IMR-90 (cell line): Measurements from ENCODE around the gene HYCC2. TPM values are rescaled to one million over a fixed set of nuclear protein-coding genes. Genes with fewer than 3 reads are reported as not detected.

Experiments used
- ATAC-seq: fragments of 200-7000 bp; cut with Tn5 transposase; 2 replicates; pipeline ENCODE4 v1.9.1; 2020; ENCODE audit warnings: low read depth, mild to moderate bottlenecking, moderate library complexity
- BruUV-seq: library from RNA; stranded (reverse); fragments of 400-500 nt; replicated peaks from 2 replicates; lab custom pipeline; 2021; lab: Mats Ljungman, UMichigan
- CTCF ChIA-PET: fragments of 300-600 bp; formaldehyde crosslinking; extraction: SDS; loops from one replicate; lab custom pipeline; 2021; ENCODE audit warnings: antibody characterized with exemption; lab: Yijun Ruan, JAX
- POLR2A ChIA-PET: fragments of 300-600 bp; sonication (Branson Sonifier 250); formaldehyde crosslinking; loops from one replicate; lab custom pipeline; 2022; ENCODE audit warnings: antibody characterized with exemption; ENCODE audit not compliant: unreplicated experiment; lab: Charles Lee
- DNase-seq: peaks from one replicate; pipeline ENCODE4 v3.0.0; 2013
- H2AFZ ChIP-seq: replicated peaks from 2 replicates; pipeline ENCODE3; 2013; ENCODE audit warnings: low read length, mild to moderate bottlenecking; ENCODE audit not compliant: poor library complexity
- H2AK5ac ChIP-seq: 2 replicates; pipeline ENCODE4 v1.6.1; 2013; ENCODE audit warnings: low read depth, low read length, inconsistent platforms
- H2AK9ac ChIP-seq: replicated peaks from 2 replicates; pipeline ENCODE3; 2013; ENCODE audit warnings: mild to moderate bottlenecking, low read depth, low read length, moderate library complexity; ENCODE audit not compliant: poor library complexity
- H2BK120ac ChIP-seq: 2 replicates; pipeline ENCODE4 v1.6.1; 2013; ENCODE audit warnings: low read depth, low read length, inconsistent platforms
- H2BK15ac ChIP-seq: 3 replicates; pipeline ENCODE4 v1.6.1; 2013; ENCODE audit warnings: low read depth, low read length, inconsistent platforms
- H2BK20ac ChIP-seq: 2 replicates; pipeline ENCODE4 v1.6.1; 2013; ENCODE audit warnings: low read depth, mild to moderate bottlenecking, inconsistent platforms, low read length, moderate library complexity
- H2BK5ac ChIP-seq: 2 replicates; pipeline ENCODE4 v1.6.1; 2013; ENCODE audit warnings: mild to moderate bottlenecking, low read depth, low read length, inconsistent platforms; ENCODE audit not compliant: poor library complexity, severe bottlenecking
- H3K14ac ChIP-seq: replicated peaks from 2 replicates; pipeline ENCODE4 v1.6.1; 2013; ENCODE audit warnings: low read depth, low read length, inconsistent platforms
- H3K18ac ChIP-seq: 2 replicates; pipeline ENCODE4 v1.6.1; 2013; ENCODE audit warnings: low read depth, low read length, control low read depth
- H3K23ac ChIP-seq: 2 replicates; pipeline ENCODE4 v1.6.1; 2013; ENCODE audit warnings: low read depth, low read length, inconsistent platforms
- H3K27ac ChIP-seq: 2 replicates; pipeline ENCODE4 v1.5.1; 2013; ENCODE audit warnings: mild to moderate bottlenecking, control low read depth, low read length; ENCODE audit not compliant: insufficient read depth
- H3K27me3 ChIP-seq: 2 replicates; pipeline ENCODE4 v1.6.1; 2013; ENCODE audit warnings: low read length; ENCODE audit not compliant: control insufficient read depth, insufficient read depth
- H3K36me3 ChIP-seq: 2 replicates; pipeline ENCODE4 v1.6.1; 2013; ENCODE audit warnings: low read length, mixed read lengths; ENCODE audit not compliant: control insufficient read depth, insufficient read depth
- H3K4ac ChIP-seq: 2 replicates; pipeline ENCODE4 v1.6.1; 2013; ENCODE audit warnings: low read depth, low read length, inconsistent platforms
- H3K4me1 ChIP-seq: 2 replicates; pipeline ENCODE4 v1.6.1; 2013; ENCODE audit warnings: low read length, mixed read lengths; ENCODE audit not compliant: control insufficient read depth, insufficient read depth
- H3K4me2 ChIP-seq: 2 replicates; pipeline ENCODE4 v1.6.1; 2013; ENCODE audit warnings: low read depth, mild to moderate bottlenecking, control low read depth, low read length, moderate library complexity
- H3K4me3 ChIP-seq: 2 replicates; pipeline ENCODE4 v1.5.1; 2013; ENCODE audit warnings: low read depth, mild to moderate bottlenecking, control low read depth, low read length, moderate library complexity; ENCODE audit not compliant: insufficient read depth
- H3K56ac ChIP-seq: 2 replicates; pipeline ENCODE4 v1.6.1; 2013; ENCODE audit warnings: low read length, inconsistent platforms; ENCODE audit not compliant: insufficient read depth; ENCODE audit errors: extremely low read depth
- H3K79me1 ChIP-seq, 2 experiments: 2 replicates each; pipeline ENCODE4 v1.6.1; 2013; ENCODE audit warnings: low read length in 2 of 2, inconsistent platforms in 1 of 2, low read depth in 1 of 2
- H3K9ac ChIP-seq: 2 replicates; pipeline ENCODE4 v1.6.1; 2013; ENCODE audit warnings: low read depth, low read length, control low read depth
- H3K9me1 ChIP-seq: 2 replicates; pipeline ENCODE4 v1.6.1; 2013; ENCODE audit warnings: low read length, inconsistent platforms; ENCODE audit not compliant: insufficient read depth
- H3K9me3 ChIP-seq: 2 replicates; pipeline ENCODE4 v1.6.1; 2013; ENCODE audit warnings: low read length; ENCODE audit not compliant: control insufficient read depth, insufficient read depth
- H4K20me1 ChIP-seq: 2 replicates; pipeline ENCODE4 v1.6.1; 2013; ENCODE audit warnings: low read length, inconsistent platforms; ENCODE audit not compliant: insufficient read depth
- H4K5ac ChIP-seq: 2 replicates; pipeline ENCODE4 v1.6.1; 2013; ENCODE audit warnings: mild to moderate bottlenecking, low read depth, low read length, control low read depth
- H4K8ac ChIP-seq, 2 experiments: 2 replicates each; pipeline ENCODE4 v1.6.1; 2013; ENCODE audit warnings: low read depth in 2 of 2, low read length in 2 of 2, control low read depth in 1 of 2, inconsistent platforms in 1 of 2
- H4K91ac ChIP-seq: 2 replicates; pipeline ENCODE4 v1.6.1; 2013; ENCODE audit warnings: low read depth, low read length, inconsistent platforms; ENCODE audit not compliant: insufficient read depth
- CHD1 ChIP-seq: IDR thresholded peaks from 2 replicates; pipeline ENCODE4 v1.6.1; 2012; ENCODE audit warnings: low read depth, low read length, improper control_type of control experiment
- NFE2L2 ChIP-seq: fragments of 150-350 bp; IDR thresholded peaks from 2 replicates; pipeline ENCODE4 v1.6.1; 2016; ENCODE audit warnings: low read depth, mild to moderate bottlenecking, low read length
- RCOR1 ChIP-seq: IDR thresholded peaks from 2 replicates; pipeline ENCODE4 v1.6.1; 2012; ENCODE audit warnings: mild to moderate bottlenecking, low read length, improper control_type of control experiment; ENCODE audit not compliant: insufficient replicate concordance
- RFX5 ChIP-seq: IDR thresholded peaks from 2 replicates; pipeline ENCODE4 v1.8.0; 2012; ENCODE audit warnings: low read depth, mild to moderate bottlenecking, low read length, moderate library complexity
- WGBS, 2 experiments: methylation state at CpG; one replicate each; pipeline versions ENCODE4 v1.1.5 to v1.1.7; 2013; ENCODE audit warnings: missing lambda C conversion rate in 2 of 2; ENCODE audit not compliant: insufficient read length in 1 of 2; ENCODE audit errors: extremely low coverage in 2 of 2; 5-methylcytosine and 5-hydroxymethylcytosine counted together
- dilution Hi-C: fragments of 300-500 bp; cut with HindIII; formaldehyde crosslinking; loops from one replicate; pipeline ENCODE4 v1.14.3; 2018; ENCODE audit warnings: low sequenced_read_pairs; ENCODE audit not compliant: unreplicated experiment
- in situ Hi-C: fragments of 300-500 bp; cut with MboI; formaldehyde crosslinking; loops from 3 replicates; pipeline ENCODE4 v1.14.3; 2019; ENCODE audit warnings: low sequenced_read_pairs, inconsistent platforms, mixed read lengths
- intact Hi-C: fragments of 100-400 bp; cut with micrococcal nuclease; formaldehyde crosslinking; loops from 2 replicates; pipeline ENCODE4 v1.10.0; 2022
- polyA plus RNA-seq, 3 experiments: library from polyadenylated mRNA; depleted of rRNA; stranded (reverse); fragments of >200 nt; gene quantifications; 2 replicates each; pipeline ENCODE4 v1.2.3, GENCODE V29; 2012; ENCODE audit warnings: low replicate concordance in 1 of 3
- total RNA-seq: library from RNA; depleted of rRNA; stranded (reverse); fragments of >200 nt; gene quantifications from 2 replicates; pipeline ENCODE4 v1.2.3, GENCODE V29; 2012

HYCC2 gene
- total and polyA plus RNA-seq, 2 of the 4 experiments (the other 2 are of a cell fraction) = 2.2 to 9.1 TPM

DNA sequence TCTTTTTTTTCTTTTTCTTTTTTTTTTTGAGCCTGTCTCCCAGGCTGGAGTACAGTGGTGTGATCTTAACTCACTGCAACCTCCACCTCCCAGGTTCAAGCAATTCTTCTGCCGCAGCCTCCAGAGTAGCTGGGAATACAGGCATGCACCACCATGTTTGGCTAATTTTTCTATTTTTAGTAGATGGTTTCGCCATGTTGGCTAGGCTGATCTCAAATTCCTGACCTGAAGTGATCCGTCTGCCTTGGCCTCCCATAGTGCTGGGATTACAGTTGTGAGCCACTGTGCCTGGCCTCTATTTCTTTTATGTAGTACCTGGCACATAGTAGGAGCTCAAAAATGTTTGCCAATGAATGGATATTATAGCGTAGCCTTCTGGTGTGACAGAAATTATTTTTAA is 37.7 kb upstream of the HYCC2 start:
- Histone ChIP-seq H2AK5ac (no peak overlapping the region), H2BK5ac (no peak overlapping the region), H3K79me1 (peaks cover 0 to 6% of the 10 kb centered on the region in 2 experiments; a peak in 1 of 4 replicates), H3K4ac (no peak overlapping the region), H3K9ac (no peak overlapping the region), H3K9me3 (no peaks in the 10 kb centered on the region), H3K18ac (no peak overlapping the region), H3K27me3 (no peaks in the 10 kb centered on the region), H3K23ac (no peak overlapping the region), H3K4me3 (no peak overlapping the region), H2BK15ac (no peak overlapping the region), H4K20me1 (no peaks in the 10 kb centered on the region), H3K27ac (no peak overlapping the region), H3K4me1 (no peaks in the 10 kb centered on the region), H2AK9ac (no peak overlapping the region), H4K5ac (no peak overlapping the region), H3K9me1 (peaks cover 4% of the 10 kb centered on the region), H3K14ac (no peak overlapping the region), H2BK120ac (no peak overlapping the region), H3K56ac (no peak overlapping the region), H2BK20ac (no peak overlapping the region), H3K4me2 (no peak overlapping the region), H3K36me3 (no peaks in the 10 kb centered on the region), H4K91ac (no peak overlapping the region), H2AFZ (no peak overlapping the region), H4K8ac (no peak overlapping the region)
- in situ Hi-C loops (no loop called here), intact Hi-C loops (no loop called here), dilution Hi-C loops (no loop called here)
- DNase-seq (no peak), ATAC-seq (no peak)
- ChIA-PET POLR2A (no interaction called here), CTCF (no interaction called here)
- 100% methylated on average over 1 of the region's 4 CpGs; no CpG with 5 or more reads in 1 of the 2 experiments for WGBS, 2 experiments
- no TSS peak for BruUV-seq
- TF ChIP-seq RCOR1 (no peak), CHD1 (no peak), RFX5 (no peak), NFE2L2 (no peak)
